Fibroblast of lung (primary cell): ENCODE measurements around the gene CEACAM8. TPM values are rescaled to one million over a fixed set of nuclear protein-coding genes. Genes with fewer than 3 reads are reported as not detected.
"Not testable (repeated sequence)": the region's sequence is repeated elsewhere in the genome, so short reads cannot be mapped to it uniquely, and the experiment has no call there.

Experiments
- DNase-seq, 2 donors: peaks; one replicate each; pipeline versions ENCODE4 v3.0.0 to v3.0.0-alpha.2; 2010; ENCODE audit warnings: low read depth in 2 of 2
- H2AFZ ChIP-seq: 2 replicates; pipeline ENCODE4 v1.5.1; 2012; ENCODE audit warnings: low read length, control low read depth, inconsistent platforms
- H3K27ac ChIP-seq: 2 replicates; pipeline ENCODE4 v1.5.1; 2011; ENCODE audit warnings: low read length, control low read depth; ENCODE audit not compliant: insufficient read depth
- H3K27me3 ChIP-seq: 2 replicates; pipeline ENCODE4 v1.5.1; 2011; ENCODE audit warnings: mild to moderate bottlenecking, low read length; ENCODE audit not compliant: control insufficient read depth, insufficient read depth
- H3K36me3 ChIP-seq: 2 replicates; pipeline ENCODE4 v1.5.1; 2011; ENCODE audit warnings: low read length; ENCODE audit not compliant: control insufficient read depth, insufficient read depth
- H3K4me1 ChIP-seq: 2 replicates; pipeline ENCODE4 v1.5.1; 2011; ENCODE audit warnings: low read length; ENCODE audit not compliant: control insufficient read depth, insufficient read depth; ENCODE audit errors: extremely low read depth
- H3K4me2 ChIP-seq: 2 replicates; pipeline ENCODE4 v1.5.1; 2011; ENCODE audit warnings: low read length, control low read depth; ENCODE audit not compliant: insufficient read depth; ENCODE audit errors: extremely low read depth
- H3K4me3 ChIP-seq, 4 experiments: fragments of 200-600 bp in 1 of 4; sonication (generic) in 1 of 4; replicated peaks in 1 of 4; 2 replicates each; pipeline ENCODE4 v1.5.1; 2011 to 2016; ENCODE audit warnings: low read length in 4 of 4, low read depth in 3 of 4, mild to moderate bottlenecking in 3 of 4, control low read depth in 2 of 4, inconsistent platforms in 1 of 4, mixed read lengths in 1 of 4; ENCODE audit not compliant: insufficient read depth in 1 of 4; ENCODE audit errors: control extremely low read depth in 1 of 4
- H3K79me2 ChIP-seq: 2 replicates; pipeline ENCODE4 v1.5.1; 2012; ENCODE audit warnings: mild to moderate bottlenecking, low read length, inconsistent platforms; ENCODE audit not compliant: control insufficient read depth, insufficient read depth
- H3K9ac ChIP-seq: 2 replicates; pipeline ENCODE4 v1.5.1; 2011; ENCODE audit warnings: mild to moderate bottlenecking, low read length, control low read depth; ENCODE audit not compliant: insufficient read depth
- H3K9me3 ChIP-seq: 2 replicates; pipeline ENCODE4 v1.5.1; 2012; ENCODE audit warnings: low read depth, low read length; ENCODE audit not compliant: control insufficient read depth, insufficient read depth
- H4K20me1 ChIP-seq: 2 replicates; pipeline ENCODE4 v1.5.1; 2011; ENCODE audit warnings: low read length; ENCODE audit not compliant: control insufficient read depth, insufficient read depth; ENCODE audit errors: extremely low read depth
- EZH2 ChIP-seq: IDR thresholded peaks from 2 replicates; pipeline ENCODE4 v1.5.1; 2012; ENCODE audit warnings: low read length, control low read depth, mild to moderate bottlenecking; ENCODE audit errors: missing control alignments
- polyA plus RNA-seq, 2 donors: library from polyadenylated mRNA; depleted of rRNA in 1 of 2; stranded (reverse) in 1 of 2; unstranded in 1 of 2; fragments of >200 nt; gene quantifications; 2 replicates each; pipeline ENCODE4 v1.2.1, GENCODE V29; 2011 to 2012; ENCODE audit warnings: missing spikeins in 1 of 2
- total RNA-seq: library from RNA; depleted of rRNA; stranded (reverse); fragments of >200 nt; gene quantifications from 2 replicates; pipeline ENCODE4 v1.2.1, GENCODE V29; 2014
- TF ChIP-seq, protein P1 (sequence below), 2 donors: IDR thresholded peaks in 1 of 2; conservative IDR thresholded peaks in 1 of 2; 1 replicate in 1 of 2; 2 replicates in 1 of 2; pipeline ENCODE4 v1.5.1; 2011 to 2012; ENCODE audit warnings: low read length in 2 of 2, control low read depth in 1 of 2, inconsistent platforms in 1 of 2, low read depth in 1 of 2, mild to moderate bottlenecking in 1 of 2

The CEACAM8 gene
- total and polyA plus RNA-seq, 2 donors (not counting 1 experiment from before 2014, with no cell fraction given) = not detected

DNA sequence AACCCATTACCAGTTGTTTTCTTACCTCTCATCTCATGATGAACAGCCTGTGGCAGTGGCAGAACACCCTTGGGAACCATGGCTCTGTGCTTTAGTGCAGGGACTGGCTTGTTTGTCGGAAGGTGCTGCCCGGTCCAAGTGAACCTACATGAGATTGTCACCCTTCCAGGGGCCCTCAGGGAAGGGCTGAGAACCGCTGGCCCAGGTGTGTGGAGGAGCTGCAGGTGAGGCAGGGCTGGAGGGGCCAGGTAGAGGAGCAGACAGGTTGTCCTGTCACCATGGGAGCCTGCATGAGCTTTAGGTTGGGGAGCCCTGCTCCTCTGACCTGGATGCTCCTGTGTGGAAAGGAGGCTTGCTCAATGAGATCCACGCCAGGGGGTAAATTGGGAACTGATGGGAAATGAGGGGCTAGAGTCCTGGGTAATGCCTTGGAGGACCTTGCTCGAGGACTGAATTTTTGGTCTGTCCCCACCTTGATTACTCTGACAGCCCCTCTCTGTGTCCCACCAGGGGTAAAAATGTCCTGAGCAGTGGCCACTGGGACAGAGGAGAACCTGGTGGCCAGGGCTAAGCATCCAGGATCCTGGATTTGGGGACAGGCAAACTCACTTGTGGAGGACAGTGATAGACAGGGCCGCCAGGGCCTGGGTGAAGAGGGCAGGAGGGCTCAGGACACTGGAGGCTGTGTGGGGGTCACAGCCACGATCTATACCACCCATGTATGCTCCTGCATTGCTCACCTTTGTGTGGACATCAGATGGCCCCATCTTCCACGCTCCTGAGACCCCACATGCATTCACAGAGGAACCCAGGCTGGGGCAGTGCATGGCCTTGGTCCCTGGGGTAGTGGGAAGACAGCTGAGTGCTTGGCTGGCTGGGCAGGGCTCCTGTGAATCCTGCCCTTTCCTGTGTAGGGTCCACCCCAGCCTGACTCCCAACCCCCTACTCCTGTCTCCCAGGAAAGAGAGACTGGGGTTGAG, 42.3 kb downstream of the CEACAM8 start:
- Histone ChIP-seq H3K4me1 (no peaks in the 10 kb centered on the region), H3K27ac (no peak overlapping the region), H3K36me3 (no peaks in the 10 kb centered on the region), H3K79me2 (no peaks in the 10 kb centered on the region), H3K4me3 (no peak overlapping the region), H2AFZ (no peak overlapping the region), H3K27me3 (peaks cover 12% of the 10 kb centered on the region), H4K20me1 (no peaks in the 10 kb centered on the region), H3K9me3 (no peaks in the 10 kb centered on the region), H3K9ac (no peak overlapping the region), H3K4me2 (no peak overlapping the region)
- TF ChIP-seq, protein P1, sequence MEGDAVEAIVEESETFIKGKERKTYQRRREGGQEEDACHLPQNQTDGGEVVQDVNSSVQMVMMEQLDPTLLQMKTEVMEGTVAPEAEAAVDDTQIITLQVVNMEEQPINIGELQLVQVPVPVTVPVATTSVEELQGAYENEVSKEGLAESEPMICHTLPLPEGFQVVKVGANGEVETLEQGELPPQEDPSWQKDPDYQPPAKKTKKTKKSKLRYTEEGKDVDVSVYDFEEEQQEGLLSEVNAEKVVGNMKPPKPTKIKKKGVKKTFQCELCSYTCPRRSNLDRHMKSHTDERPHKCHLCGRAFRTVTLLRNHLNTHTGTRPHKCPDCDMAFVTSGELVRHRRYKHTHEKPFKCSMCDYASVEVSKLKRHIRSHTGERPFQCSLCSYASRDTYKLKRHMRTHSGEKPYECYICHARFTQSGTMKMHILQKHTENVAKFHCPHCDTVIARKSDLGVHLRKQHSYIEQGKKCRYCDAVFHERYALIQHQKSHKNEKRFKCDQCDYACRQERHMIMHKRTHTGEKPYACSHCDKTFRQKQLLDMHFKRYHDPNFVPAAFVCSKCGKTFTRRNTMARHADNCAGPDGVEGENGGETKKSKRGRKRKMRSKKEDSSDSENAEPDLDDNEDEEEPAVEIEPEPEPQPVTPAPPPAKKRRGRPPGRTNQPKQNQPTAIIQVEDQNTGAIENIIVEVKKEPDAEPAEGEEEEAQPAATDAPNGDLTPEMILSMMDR (conservative IDR thresholded peaks at IDR 0.05 in 1 of 2, IDR thresholded peaks at IDR 0.05 in 1 of 2; ENCODE audit: low read depth in 1 of 2, low read length in 2 of 2) = no peak
- TF ChIP-seq EZH2 = no peak
- DNase-seq = no peak

DNA sequence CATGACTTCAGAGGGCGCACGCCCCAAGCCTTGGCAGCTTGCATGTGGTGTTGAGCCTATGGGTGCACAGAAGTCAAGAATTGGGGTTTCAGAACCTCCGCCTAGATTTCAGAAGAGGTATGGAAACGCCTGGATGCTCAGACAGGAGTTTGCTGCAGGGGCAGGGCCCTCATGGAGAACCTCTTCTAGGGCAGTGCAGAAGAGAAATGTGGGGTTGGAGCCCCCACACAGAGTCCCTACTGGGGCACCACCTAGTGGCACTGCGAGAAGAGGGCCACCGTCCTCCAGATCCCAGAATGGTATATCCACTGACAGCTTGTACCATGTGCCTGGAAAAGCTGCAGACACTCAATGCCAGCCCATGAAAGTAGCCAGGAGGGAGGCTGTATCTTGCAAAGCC, 44.2 kb downstream of the CEACAM8 start:
- H3K27ac ChIP-seq, H3K9me3 ChIP-seq, H3K36me3 ChIP-seq, H3K27me3 ChIP-seq, H4K20me1 ChIP-seq, H3K4me2 ChIP-seq, DNase-seq, H3K9ac ChIP-seq, H3K4me3 ChIP-seq, H3K4me1 ChIP-seq, H2AFZ ChIP-seq, H3K79me2 ChIP-seq: not testable (repeated sequence)

DNA sequence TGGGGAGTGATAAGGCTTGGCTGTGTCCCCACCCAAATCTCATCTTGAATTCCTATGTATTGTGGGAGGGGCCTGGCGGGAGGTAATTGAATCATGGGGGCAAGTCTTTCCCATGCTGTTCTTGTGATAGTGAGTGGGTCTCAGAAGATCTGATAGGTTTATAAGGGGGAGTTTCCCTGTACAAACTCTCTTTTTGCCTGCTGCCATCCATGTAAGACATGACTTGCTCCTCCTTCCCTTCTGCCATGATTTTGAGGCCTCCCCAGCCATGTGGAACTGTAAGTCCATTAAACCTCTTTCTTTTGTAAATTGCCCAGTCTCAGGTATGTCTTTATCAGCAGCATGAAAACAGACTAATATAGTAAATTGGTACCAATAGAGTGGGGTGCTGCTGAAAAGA, 45.7 kb downstream of the CEACAM8 start:
- not testable (repeated sequence) for H3K9me3 ChIP-seq, H3K9ac ChIP-seq, H3K36me3 ChIP-seq, H3K79me2 ChIP-seq, H4K20me1 ChIP-seq, H3K27ac ChIP-seq, H3K4me3 ChIP-seq, H3K4me1 ChIP-seq, H3K4me2 ChIP-seq, H3K27me3 ChIP-seq, H2AFZ ChIP-seq, DNase-seq

DNA sequence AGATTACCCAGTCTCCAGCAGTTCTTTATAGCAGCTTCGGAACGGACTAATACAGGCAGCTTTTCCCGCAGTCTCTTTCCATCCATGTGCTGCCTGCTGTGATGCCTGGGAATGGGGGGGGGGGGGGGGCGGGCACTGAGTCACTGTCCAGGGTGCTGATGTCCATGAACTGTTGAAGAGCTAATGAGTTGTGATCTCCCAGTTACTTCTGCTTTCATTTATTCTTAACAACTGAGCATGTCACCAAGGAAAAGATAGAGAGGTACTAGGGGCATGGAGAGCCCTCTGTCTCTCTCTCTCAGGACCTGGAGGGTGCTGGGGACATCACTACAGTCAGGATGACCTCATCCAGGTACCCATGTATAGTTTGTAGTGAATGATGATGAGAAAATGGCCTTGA, 46.2 kb downstream of the CEACAM8 start:
- Histone ChIP-seq H4K20me1 (no peaks in the 10 kb centered on the region), H3K9me3 (no peaks in the 10 kb centered on the region), H3K27me3 (no peaks in the 10 kb centered on the region), H2AFZ (no peak overlapping the region), H3K4me3 (no peak overlapping the region), H3K9ac (no peak overlapping the region), H3K27ac (no peak overlapping the region), H3K4me1 (no peaks in the 10 kb centered on the region), H3K4me2 (no peak overlapping the region), H3K36me3 (no peaks in the 10 kb centered on the region), H3K79me2 (no peaks in the 10 kb centered on the region)
- no peak for DNase-seq
- TF ChIP-seq, protein P1 (conservative IDR thresholded peaks at IDR 0.05 in 1 of 2, IDR thresholded peaks at IDR 0.05 in 1 of 2; ENCODE audit: low read depth in 1 of 2, low read length in 2 of 2) = no peak
- no peak for TF ChIP-seq EZH2
